HG02763 (cell line): Measurements from ENCODE around the gene OR4D1.

ENCODE experiments used
- ATAC-seq: cut with Tn5 transposase; IDR thresholded peaks from one replicate; pipeline ENCODE4 v1.9.1; 2021; ENCODE audit warnings: mild to moderate bottlenecking, moderate library complexity; ENCODE audit not compliant: unreplicated experiment

The OR4D1 gene

GRCh38 chr17:58192612-58193011 is 44.4 kb downstream of the OR4D1 start, which contains the start of gene EPX:
TSS of gene EPX (plus strand) at chr17:58192726. CDS start at chr17:58192847, 121 bp downstream.
- no peak for ATAC-seq

- ATAC-seq: no peak
Measured at GRCh38 chr17:58193641-58194255, 45.6 kb downstream of the OR4D1 start.

GRCh38 chr17:58195518-58196123 is 47.4 kb downstream of the OR4D1 start:
- no peak for ATAC-seq

- no peak for ATAC-seq
Measured at GRCh38 chr17:58196610-58197009, 48.4 kb downstream of the OR4D1 start.

GRCh38 chr17:58200024-58200633 is 51.9 kb downstream of the OR4D1 start:
- ATAC-seq: no peak

GRCh38 chr17:58202859-58203258 is 54.7 kb downstream of the OR4D1 start:
- ATAC-seq: no peak

- ATAC-seq: no peak
Measured at GRCh38 chr17:58204796-58205195, 56.6 kb downstream of the OR4D1 start.

GRCh38 chr17:58205936-58206335 is 57.8 kb downstream of the OR4D1 start:
- no peak for ATAC-seq

DNA sequence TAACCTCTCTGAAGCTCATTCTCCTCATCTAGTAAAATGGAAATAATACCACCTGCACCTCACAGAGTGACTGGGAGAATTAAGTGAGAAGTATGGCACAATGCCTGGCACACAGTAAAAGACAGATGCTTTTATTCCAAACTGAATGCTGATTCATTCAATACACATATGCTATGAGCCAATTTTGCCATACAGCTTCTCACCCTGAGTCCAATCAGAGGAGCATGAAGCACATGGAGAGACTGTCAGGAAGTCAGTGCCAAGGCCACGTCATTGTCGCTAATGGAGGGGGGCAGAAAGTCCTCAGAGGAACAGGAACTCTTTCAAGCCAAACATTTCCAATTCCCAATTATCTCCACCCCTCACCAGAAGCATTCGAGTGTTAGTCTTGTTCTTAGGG is 59.3 kb downstream of the OR4D1 start:
- no peak for ATAC-seq

DNA sequence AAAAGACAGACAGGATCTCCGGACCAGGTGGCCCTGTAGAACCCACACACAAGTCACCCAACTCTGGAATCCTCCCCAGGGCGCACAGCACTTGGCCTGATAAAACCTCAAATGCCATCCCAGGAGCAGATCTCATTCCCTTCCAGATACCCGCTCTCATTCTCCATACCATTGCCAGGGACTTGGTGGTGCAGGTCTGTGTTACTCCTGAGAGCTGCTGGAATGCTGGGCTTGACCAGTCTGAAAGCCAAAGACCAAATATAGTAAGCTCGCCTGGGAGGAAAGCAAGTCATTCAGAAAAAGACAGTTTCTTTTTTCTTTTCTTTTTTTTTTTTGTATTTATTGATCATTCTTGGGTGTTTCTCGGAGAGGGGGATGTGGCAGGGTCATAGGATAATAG is 60.2 kb downstream of the OR4D1 start:
- no peak for ATAC-seq
